B cell (primary cell): ENCODE results near the gene PKNOX1. TPM values are rescaled to one million over a fixed set of nuclear protein-coding genes. Genes with fewer than 3 reads are reported as not detected.
"Not testable (repeated sequence)": the region's sequence is repeated elsewhere in the genome, so short reads cannot be mapped to it uniquely, and the experiment has no call there.

Source experiments
- ATAC-seq: fragments of 200-7000 bp; cut with Tn5 transposase; one replicate; pipeline ENCODE4 v1.10.0; 2021; ENCODE audit warnings: low read depth, mild to moderate bottlenecking, moderate number of reproducible peaks, moderate library complexity
- CTCF ChIA-PET: fragments of 350-600 bp; sonication (Branson Sonifier 250); formaldehyde crosslinking; loops from one replicate; lab custom pipeline; 2021; ENCODE audit warnings: antibody characterized with exemption, inconsistent platforms; lab: Charles Lee
- POLR2A ChIA-PET: fragments of 350-600 bp; sonication (Branson Sonifier 250); formaldehyde crosslinking; loops from one replicate; lab custom pipeline; 2021; ENCODE audit warnings: antibody characterized with exemption; lab: Charles Lee
- DNase-seq: peaks from one replicate; pipeline ENCODE4 v3.0.0; 2013
- H2AFZ ChIP-seq: 2 replicates; pipeline ENCODE4 v1.6.1; 2012; ENCODE audit warnings: mild to moderate bottlenecking, low read depth, low read length; ENCODE audit not compliant: insufficient read depth, poor library complexity, severe bottlenecking
- H3K27ac ChIP-seq, 2 donors: 1 replicate in 1 of 2; 2 replicates in 1 of 2; pipeline ENCODE4 v1.5.1; 2012 to 2013; ENCODE audit warnings: low read length in 2 of 2, mild to moderate bottlenecking in 2 of 2, moderate library complexity in 1 of 2
- H3K27me3 ChIP-seq, 4 experiments: fragments of 200-600 bp in 1 of 4; sonication (generic) in 1 of 4; replicated peaks in 1 of 4; 1 replicate in 2 of 4; 2 replicates in 2 of 4; pipeline versions ENCODE4 v1.6.1 to v1.7.0; 2013 to 2016; ENCODE audit warnings: low read length in 3 of 4, mild to moderate bottlenecking in 2 of 4, mixed read lengths in 1 of 4, moderate library complexity in 1 of 4; ENCODE audit not compliant: insufficient read depth in 4 of 4, control insufficient read depth in 3 of 4; ENCODE audit errors: control extremely low read depth in 1 of 4
- H3K36me3 ChIP-seq, 2 experiments: replicated peaks in 1 of 2; 1 replicate in 1 of 2; 2 replicates in 1 of 2; pipeline versions ENCODE4 v1.6.1 to v1.7.1; 2013; ENCODE audit warnings: low read length in 1 of 2; ENCODE audit not compliant: insufficient read depth in 2 of 2, control insufficient read depth in 1 of 2; ENCODE audit errors: control extremely low read depth in 1 of 2, extremely low read depth in 1 of 2
- H3K4me1 ChIP-seq, 2 donors: fragments of 200-600 bp in 1 of 2; sonication (generic) in 1 of 2; 1 replicate in 1 of 2; 2 replicates in 1 of 2; pipeline versions ENCODE4 v1.5.1 to v1.6.1; 2013 to 2017; ENCODE audit warnings: low read length in 2 of 2; ENCODE audit not compliant: control insufficient read depth in 2 of 2, insufficient read depth in 2 of 2
- H3K4me2 ChIP-seq: replicated peaks from 2 replicates; pipeline ENCODE3; 2012; ENCODE audit warnings: mild to moderate bottlenecking, low read depth, low read length; ENCODE audit not compliant: poor library complexity, severe bottlenecking
- H3K4me3 ChIP-seq, 5 experiments: fragments of 200-600 bp in 1 of 5; sonication (generic) in 1 of 5; 1 replicate in 3 of 5; 2 replicates in 2 of 5; pipeline versions ENCODE4 v1.5.1 to v1.7.0; 2011 to 2016; ENCODE audit warnings: low read length in 4 of 5, mild to moderate bottlenecking in 4 of 5, low read depth in 2 of 5, control low read depth in 1 of 5, moderate library complexity in 1 of 5; ENCODE audit not compliant: insufficient read depth in 1 of 5; ENCODE audit errors: control extremely low read depth in 1 of 5, extremely low read depth in 1 of 5
- H3K79me2 ChIP-seq: fragments of 200-600 bp; sonication (generic); one replicate; pipeline ENCODE4 v1.6.0; 2016; ENCODE audit warnings: low read length; ENCODE audit not compliant: control insufficient read depth, insufficient read depth
- H3K9ac ChIP-seq: fragments of 200-600 bp; sonication (generic); 2 replicates; pipeline ENCODE4 v1.6.1; 2017; ENCODE audit warnings: mild to moderate bottlenecking, low read length, moderate library complexity
- H3K9me3 ChIP-seq, 3 donors: one replicate each; pipeline versions ENCODE4 v1.6.1 to v1.7.1; 2013; ENCODE audit warnings: low read length in 2 of 3; ENCODE audit not compliant: control insufficient read depth in 2 of 3, insufficient read depth in 1 of 3; ENCODE audit errors: control extremely low read depth in 1 of 3
- H4K20me1 ChIP-seq: 2 replicates; pipeline ENCODE4 v1.6.0; 2012; ENCODE audit warnings: mild to moderate bottlenecking, low read length; ENCODE audit not compliant: insufficient read depth, control insufficient read depth, poor library complexity, severe bottlenecking
- H3K27ac Mint-ChIP-seq: one replicate; pipeline ENCODE4 v1.8.0; 2021; ENCODE audit warnings: mixed read lengths
- H3K27me3 Mint-ChIP-seq: one replicate; pipeline ENCODE4 v1.8.0; 2021; ENCODE audit warnings: mixed read lengths
- H3K4me1 Mint-ChIP-seq: one replicate; pipeline ENCODE4 v1.8.0; 2021; ENCODE audit warnings: mixed read lengths
- H3K4me3 Mint-ChIP-seq: one replicate; pipeline ENCODE4 v1.8.0; 2021; ENCODE audit warnings: mixed read lengths
- H3K9me3 Mint-ChIP-seq: one replicate; pipeline ENCODE4 v1.8.0; 2022; ENCODE audit warnings: mixed read lengths; ENCODE audit not compliant: insufficient read depth
- CTCF ChIP-seq: fragments of 200-600 bp; IDR thresholded peaks from one replicate; pipeline ENCODE4 v1.8.0; 2022; ENCODE audit warnings: antibody characterized with exemption, mild to moderate bottlenecking
- EZH2 ChIP-seq: IDR thresholded peaks from 2 replicates; pipeline ENCODE4 v1.6.1; 2012; ENCODE audit warnings: borderline replicate concordance, low read depth, mild to moderate bottlenecking, moderate library complexity, low read length; ENCODE audit not compliant: insufficient read depth, poor library complexity, severe bottlenecking
- WGBS: methylation state at CpG from one replicate; pipeline ENCODE4 v1.1.5; 2013; ENCODE audit warnings: missing lambda C conversion rate; ENCODE audit not compliant: insufficient coverage; 5-methylcytosine and 5-hydroxymethylcytosine counted together
- intact Hi-C: fragments of 100-400 bp; cut with micrococcal nuclease; formaldehyde crosslinking; loops from one replicate; pipeline ENCODE4 v1.10.0; 2022
- polyA plus RNA-seq: library from polyadenylated mRNA; depleted of rRNA; stranded (reverse); fragments of >200 nt; gene quantifications from 2 replicates; pipeline ENCODE4 v1.2.3, GENCODE V29; 2012
- total RNA-seq, 2 donors: library from RNA; stranded (reverse); fragments of 120-200 nt in 1 of 2; gene quantifications; 1 replicate in 1 of 2; 2 replicates in 1 of 2; pipeline versions ENCODE4 v1.2.3 to v1.2.4, GENCODE V29; 2013 to 2022

PKNOX1 gene
- total and polyA plus RNA-seq, 2 donors (not counting 1 experiment from before 2014, with no cell fraction given): 7.6 to 29.5 TPM

GRCh38 chr21:42956824-42957630, 17.3 kb upstream of the PKNOX1 start:
- no peak overlapping the region for H3K27ac ChIP-seq
- no peak overlapping the region for H2AFZ ChIP-seq
- ChIA-PET CTCF (no interaction called here), POLR2A (no interaction called here)
- no peaks in the 10 kb centered on the region for H4K20me1 ChIP-seq
- H3K79me2 ChIP-seq: no peaks in the 10 kb centered on the region
- intact Hi-C loops: no loop called here
- no peak overlapping the region for H3K27ac Mint-ChIP-seq
- 93% methylated on average over 5 of the region's 13 CpGs for WGBS
- H3K9me3 ChIP-seq: no peaks in the 10 kb centered on the region
- no peak overlapping the region for H3K4me3 ChIP-seq
- no peaks in the 10 kb centered on the region for H3K27me3 ChIP-seq
- no peak overlapping the region for H3K4me3 Mint-ChIP-seq
- no peaks in the 10 kb centered on the region for H3K27me3 Mint-ChIP-seq
- no peak overlapping the region for H3K9ac ChIP-seq
- no peaks in the 10 kb centered on the region for H3K4me1 Mint-ChIP-seq
- H3K4me2 ChIP-seq: no peak overlapping the region
- TF ChIP-seq CTCF (no peak), EZH2 (no peak)
- H3K36me3 ChIP-seq: no peaks in the 10 kb centered on the region
- ATAC-seq: peak; percentile 73
- H3K9me3 Mint-ChIP-seq: no peaks in the 10 kb centered on the region
- H3K4me1 ChIP-seq: no peaks in the 10 kb centered on the region
- no peak for DNase-seq

GRCh38 chr21:42958122-42958521, 16.2 kb upstream of the PKNOX1 start:
- H3K27ac Mint-ChIP-seq, H3K36me3 ChIP-seq, H3K9me3 Mint-ChIP-seq, H4K20me1 ChIP-seq, H3K4me1 ChIP-seq, ATAC-seq, H2AFZ ChIP-seq, H3K27me3 ChIP-seq, H3K9ac ChIP-seq, H3K27me3 Mint-ChIP-seq, H3K9me3 ChIP-seq, H3K4me1 Mint-ChIP-seq, POLR2A ChIA-PET, H3K79me2 ChIP-seq, DNase-seq, H3K4me3 ChIP-seq, H3K4me2 ChIP-seq, H3K27ac ChIP-seq, intact Hi-C loops, H3K4me3 Mint-ChIP-seq: not testable (repeated sequence)
- CTCF ChIA-PET: interaction anchor here (0.6 kb wide), 1 partner anchor 34 kb away, joined by 3 read pairs; no protein-coding TSS in a partner anchor
- WGBS: 100% methylated on average over 2 of the region's 6 CpGs
